K562 (cell line): ENCODE measurements around the gene ENOX2. TPM values are rescaled to one million over a fixed set of nuclear protein-coding genes. Genes with fewer than 3 reads are reported as not detected.

Experiments used
- RAD21 ChIP-seq, 2 experiments: fragments of 250-450 bp in 1 of 2; fragments of 450-650 bp in 1 of 2; sonication (Bioruptor Pico) in 1 of 2; formaldehyde crosslinking in 1 of 2; IDR thresholded peaks in 1 of 2; conservative IDR thresholded peaks in 1 of 2; 2 replicates each; pipeline versions ENCODE4 v1.4.0 to v1.8.0; 2020 to 2022; ENCODE audit warnings: mild to moderate bottlenecking in 2 of 2, moderate library complexity in 1 of 2
- SP2 ChIP-seq: IDR thresholded peaks from 2 replicates; pipeline ENCODE4 v1.6.1; 2011; ENCODE audit warnings: mild to moderate bottlenecking, low read depth, low read length, moderate library complexity; ENCODE audit not compliant: poor library complexity, severe bottlenecking; ENCODE audit errors: extremely low read depth
- TAF9B ChIP-seq: fragments of 450-650 bp; IDR thresholded peaks from 2 replicates; pipeline ENCODE4 v1.6.1; 2018; ENCODE audit warnings: mild to moderate bottlenecking; ENCODE audit not compliant: partially characterized antibody
- TRIM24 ChIP-seq, 2 experiments: fragments of 450-650 bp; IDR thresholded peaks; 2 replicates each; pipeline ENCODE4 v1.6.1; 2016
- polyA plus RNA-seq, 8 experiments: library from polyadenylated mRNA; depleted of rRNA in 4 of 8; stranded (reverse) in 5 of 8; unstranded in 3 of 8; fragments of >200 nt; fragmentation: Nextera tagmentation in 2 of 8; fragmentation: Illumina TruSeq in 1 of 8; extraction: Ambion mirVana in 2 of 8; extraction: Trizol in 1 of 8; gene quantifications; 2 replicates each; pipeline versions ENCODE4 v1.2.1 to v1.2.3, GENCODE V29; 2011 to 2014; ENCODE audit warnings: inconsistent platforms in 1 of 8, missing spikeins in 1 of 8
- total RNA-seq, 7 experiments: library from RNA; depleted of rRNA in 6 of 7; stranded (reverse); fragments of >200 nt in 6 of 7; fragmentation: Illumina TruSeq in 2 of 7; extraction: Trizol in 2 of 7; gene quantifications; 2 replicates each; pipeline versions ENCODE4 v1.2.1 to v1.2.3, GENCODE V29; 2011 to 2021; ENCODE audit warnings: low replicate concordance in 1 of 7
- TF ChIP-seq, protein P1 (sequence below), 2 experiments: fragments of 450-650 bp; formaldehyde crosslinking in 1 of 2; IDR thresholded peaks; 2 replicates each; pipeline versions ENCODE4 v1.4.0 to v1.6.1; 2014 to 2020; ENCODE audit warnings: mild to moderate bottlenecking in 2 of 2, borderline replicate concordance in 1 of 2, low read depth in 1 of 2
- TF ChIP-seq, protein P2 (sequence below): fragments of 250-450 bp; sonication (Bioruptor Pico); IDR thresholded peaks from 2 replicates; pipeline ENCODE4 v1.5.0; 2022; ENCODE audit warnings: mild to moderate bottlenecking

Gene ENOX2
- total and polyA plus RNA-seq, 9 of the 15 experiments (the other 6 are each of a cell fraction or from before 2014, with no cell fraction given), result 6.1 to 24.0 (median 13.8) TPM

DNA sequence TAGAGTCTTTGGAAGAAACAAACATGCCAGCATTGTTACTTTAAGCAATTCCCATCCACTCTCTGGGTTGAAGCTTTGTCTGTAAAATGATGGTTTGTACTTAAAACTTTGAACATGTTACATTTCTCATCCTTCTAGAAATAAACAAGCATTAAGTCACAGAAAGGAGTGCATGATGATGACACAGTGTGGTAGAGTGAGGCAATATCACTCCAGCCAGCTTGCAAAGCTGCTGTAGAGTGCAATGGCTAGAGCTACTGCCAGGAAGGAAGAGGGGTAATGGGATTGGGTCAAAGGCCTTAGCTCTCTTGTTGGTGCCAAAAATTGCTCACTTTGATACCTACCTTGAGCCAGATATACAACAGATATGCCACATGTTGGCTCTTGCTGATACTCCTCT, 12.3 kb upstream of the ENOX2 start (continued):
- no peak for TF ChIP-seq SP2
- peak; percentile 21 to 53; a peak in 3 of 4 replicates for TF ChIP-seq RAD21 (CRISPR knock-in tag; conservative IDR thresholded peaks at IDR 0.05 in 1 of 2, IDR thresholded peaks at IDR 0.05 in 1 of 2)
- TF ChIP-seq TRIM24 (IDR thresholded peaks at IDR 0.05), result peak; percentile 38 to 60; a peak in 2 of 4 replicates
- TF ChIP-seq, protein P1, sequence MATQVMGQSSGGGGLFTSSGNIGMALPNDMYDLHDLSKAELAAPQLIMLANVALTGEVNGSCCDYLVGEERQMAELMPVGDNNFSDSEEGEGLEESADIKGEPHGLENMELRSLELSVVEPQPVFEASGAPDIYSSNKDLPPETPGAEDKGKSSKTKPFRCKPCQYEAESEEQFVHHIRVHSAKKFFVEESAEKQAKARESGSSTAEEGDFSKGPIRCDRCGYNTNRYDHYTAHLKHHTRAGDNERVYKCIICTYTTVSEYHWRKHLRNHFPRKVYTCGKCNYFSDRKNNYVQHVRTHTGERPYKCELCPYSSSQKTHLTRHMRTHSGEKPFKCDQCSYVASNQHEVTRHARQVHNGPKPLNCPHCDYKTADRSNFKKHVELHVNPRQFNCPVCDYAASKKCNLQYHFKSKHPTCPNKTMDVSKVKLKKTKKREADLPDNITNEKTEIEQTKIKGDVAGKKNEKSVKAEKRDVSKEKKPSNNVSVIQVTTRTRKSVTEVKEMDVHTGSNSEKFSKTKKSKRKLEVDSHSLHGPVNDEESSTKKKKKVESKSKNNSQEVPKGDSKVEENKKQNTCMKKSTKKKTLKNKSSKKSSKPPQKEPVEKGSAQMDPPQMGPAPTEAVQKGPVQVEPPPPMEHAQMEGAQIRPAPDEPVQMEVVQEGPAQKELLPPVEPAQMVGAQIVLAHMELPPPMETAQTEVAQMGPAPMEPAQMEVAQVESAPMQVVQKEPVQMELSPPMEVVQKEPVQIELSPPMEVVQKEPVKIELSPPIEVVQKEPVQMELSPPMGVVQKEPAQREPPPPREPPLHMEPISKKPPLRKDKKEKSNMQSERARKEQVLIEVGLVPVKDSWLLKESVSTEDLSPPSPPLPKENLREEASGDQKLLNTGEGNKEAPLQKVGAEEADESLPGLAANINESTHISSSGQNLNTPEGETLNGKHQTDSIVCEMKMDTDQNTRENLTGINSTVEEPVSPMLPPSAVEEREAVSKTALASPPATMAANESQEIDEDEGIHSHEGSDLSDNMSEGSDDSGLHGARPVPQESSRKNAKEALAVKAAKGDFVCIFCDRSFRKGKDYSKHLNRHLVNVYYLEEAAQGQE (IDR thresholded peaks at IDR 0.05; ENCODE audit: borderline replicate concordance), result peak; percentile 23; the same call in 1 of the 2 replicates
- TF ChIP-seq, protein P1 (CRISPR knock-in tag; IDR thresholded peaks at IDR 0.05; ENCODE audit: low read depth), result no peak
- TF ChIP-seq, protein P2, sequence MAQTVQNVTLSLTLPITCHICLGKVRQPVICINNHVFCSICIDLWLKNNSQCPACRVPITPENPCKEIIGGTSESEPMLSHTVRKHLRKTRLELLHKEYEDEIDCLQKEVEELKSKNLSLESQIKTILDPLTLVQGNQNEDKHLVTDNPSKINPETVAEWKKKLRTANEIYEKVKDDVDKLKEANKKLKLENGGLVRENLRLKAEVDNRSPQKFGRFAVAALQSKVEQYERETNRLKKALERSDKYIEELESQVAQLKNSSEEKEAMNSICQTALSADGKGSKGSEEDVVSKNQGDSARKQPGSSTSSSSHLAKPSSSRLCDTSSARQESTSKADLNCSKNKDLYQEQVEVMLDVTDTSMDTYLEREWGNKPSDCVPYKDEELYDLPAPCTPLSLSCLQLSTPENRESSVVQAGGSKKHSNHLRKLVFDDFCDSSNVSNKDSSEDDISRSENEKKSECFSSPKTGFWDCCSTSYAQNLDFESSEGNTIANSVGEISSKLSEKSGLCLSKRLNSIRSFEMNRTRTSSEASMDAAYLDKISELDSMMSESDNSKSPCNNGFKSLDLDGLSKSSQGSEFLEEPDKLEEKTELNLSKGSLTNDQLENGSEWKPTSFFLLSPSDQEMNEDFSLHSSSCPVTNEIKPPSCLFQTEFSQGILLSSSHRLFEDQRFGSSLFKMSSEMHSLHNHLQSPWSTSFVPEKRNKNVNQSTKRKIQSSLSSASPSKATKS (CRISPR knock-in tag), result no peak
- TF ChIP-seq TAF9B, result no peak
